Measurements from ENCODE around the gene ATP6V0D1. TPM values are rescaled to one million over a fixed set of nuclear protein-coding genes. Genes with fewer than 3 reads are reported as not detected.

ATP6V0D1 gene
- total and polyA plus RNA-seq, 2 of the 4 experiments (the other 2 are of a cell fraction) = 112 to 124 TPM

DNA sequence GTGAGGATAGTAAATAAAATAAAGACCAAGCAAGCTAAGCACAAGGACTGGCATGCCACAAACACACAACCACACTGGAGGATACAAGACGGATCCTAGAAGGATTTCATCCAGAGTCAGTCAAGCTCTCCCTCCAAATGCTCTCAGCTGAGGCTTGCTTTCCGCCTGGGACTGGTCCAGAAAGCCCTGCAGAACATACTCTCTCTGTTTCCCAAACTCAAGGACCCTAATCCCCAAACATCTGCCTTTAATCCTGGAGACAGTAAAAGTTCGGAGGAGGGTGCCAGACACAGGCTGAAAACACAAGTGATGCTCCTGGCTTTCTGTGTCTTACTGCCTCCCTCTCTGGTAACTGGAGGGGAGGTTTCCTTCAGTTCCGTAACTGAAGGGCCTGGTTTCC, 55.4 kb downstream of the ATP6V0D1 start:
- no peak overlapping the region for H2BK15ac ChIP-seq (ENCODE audit: low read depth, low read length)
- H2BK5ac ChIP-seq (ENCODE audit: low read depth, low read length, poor library complexity, severe bottlenecking) = no peak overlapping the region
- H3K23ac ChIP-seq (ENCODE audit: low read depth, low read length) = no peak overlapping the region
- no peak overlapping the region for H3K4me3 ChIP-seq (ENCODE audit: insufficient read depth, low read depth, low read length)
- peaks cover 2% of the 10 kb centered on the region; the same call in 1 of the 2 replicates for H3K4me1 ChIP-seq (ENCODE audit: control insufficient read depth, insufficient read depth, low read length)
- BruUV-seq (replicated peaks) = no TSS peak
- TF ChIP-seq RFX5 (IDR thresholded peaks at IDR 0.05; ENCODE audit: low read depth, low read length) = no peak
- TF ChIP-seq FOS (IDR thresholded peaks at IDR 0.05; ENCODE audit: low read depth, low read length) = no peak
- TF ChIP-seq, protein P1, sequence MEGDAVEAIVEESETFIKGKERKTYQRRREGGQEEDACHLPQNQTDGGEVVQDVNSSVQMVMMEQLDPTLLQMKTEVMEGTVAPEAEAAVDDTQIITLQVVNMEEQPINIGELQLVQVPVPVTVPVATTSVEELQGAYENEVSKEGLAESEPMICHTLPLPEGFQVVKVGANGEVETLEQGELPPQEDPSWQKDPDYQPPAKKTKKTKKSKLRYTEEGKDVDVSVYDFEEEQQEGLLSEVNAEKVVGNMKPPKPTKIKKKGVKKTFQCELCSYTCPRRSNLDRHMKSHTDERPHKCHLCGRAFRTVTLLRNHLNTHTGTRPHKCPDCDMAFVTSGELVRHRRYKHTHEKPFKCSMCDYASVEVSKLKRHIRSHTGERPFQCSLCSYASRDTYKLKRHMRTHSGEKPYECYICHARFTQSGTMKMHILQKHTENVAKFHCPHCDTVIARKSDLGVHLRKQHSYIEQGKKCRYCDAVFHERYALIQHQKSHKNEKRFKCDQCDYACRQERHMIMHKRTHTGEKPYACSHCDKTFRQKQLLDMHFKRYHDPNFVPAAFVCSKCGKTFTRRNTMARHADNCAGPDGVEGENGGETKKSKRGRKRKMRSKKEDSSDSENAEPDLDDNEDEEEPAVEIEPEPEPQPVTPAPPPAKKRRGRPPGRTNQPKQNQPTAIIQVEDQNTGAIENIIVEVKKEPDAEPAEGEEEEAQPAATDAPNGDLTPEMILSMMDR (conservative IDR thresholded peaks at IDR 0.05; ENCODE audit: low read depth, low read length) = no peak
- TF ChIP-seq POLR2A (IDR thresholded peaks at IDR 0.05; ENCODE audit: low read depth, low read length) = no peak
- no peak for TF ChIP-seq MAZ (IDR thresholded peaks at IDR 0.05; ENCODE audit: borderline replicate concordance, low read depth, low read length)
- TF ChIP-seq MAFK (IDR thresholded peaks at IDR 0.05; ENCODE audit: low read depth, low read length) = no peak
- TF ChIP-seq MXI1 (IDR thresholded peaks at IDR 0.05; ENCODE audit: borderline replicate concordance, low read depth, low read length) = no peak
- TF ChIP-seq RCOR1 (IDR thresholded peaks at IDR 0.05; ENCODE audit: insufficient replicate concordance, low read length) = no peak
- TF ChIP-seq CHD1 (IDR thresholded peaks at IDR 0.05; ENCODE audit: low read depth, low read length) = no peak
- no peak for TF ChIP-seq RAD21 (IDR thresholded peaks at IDR 0.05; ENCODE audit: low read length)
- TF ChIP-seq SMC3 (IDR thresholded peaks at IDR 0.05; ENCODE audit: low read depth, low read length) = no peak
- no peak for TF ChIP-seq CEBPB (IDR thresholded peaks at IDR 0.05; ENCODE audit: low read depth, low read length)
- TF ChIP-seq USF2 (IDR thresholded peaks at IDR 0.05; ENCODE audit: low read depth, low read length) = no peak
- TF ChIP-seq BHLHE40 (IDR thresholded peaks at IDR 0.05; ENCODE audit: low read depth, low read length) = no peak
- TF ChIP-seq ELK1 (IDR thresholded peaks at IDR 0.05; ENCODE audit: borderline replicate concordance, low read depth, low read length) = no peak
- H2BK120ac ChIP-seq (ENCODE audit: low read depth, low read length) = no peak overlapping the region
- ChIA-PET POLR2A (ENCODE audit: unreplicated experiment) (no interaction called here), CTCF (no interaction called here)
- no peak overlapping the region for H2BK20ac ChIP-seq (ENCODE audit: low read depth, low read length)
- no peak overlapping the region for H2AK9ac ChIP-seq (replicated peaks; ENCODE audit: low read depth, low read length, poor library complexity)
- no peak overlapping the region for H2AK5ac ChIP-seq (ENCODE audit: low read depth, low read length)
- H4K8ac ChIP-seq (ENCODE audit: low read depth in 2 of 2, low read length in 2 of 2) = no peak overlapping the region
- H3K79me1 ChIP-seq (ENCODE audit: low read depth in 1 of 2, low read length in 2 of 2) = no peaks in the 10 kb centered on the region
- H4K5ac ChIP-seq (ENCODE audit: low read depth, low read length) = no peak overlapping the region
- H3K9me1 ChIP-seq (ENCODE audit: insufficient read depth, low read length) = peaks cover 3% of the 10 kb centered on the region; the same call in 1 of the 2 replicates
- peaks cover 4% of the 10 kb centered on the region; the same call in 1 of the 2 replicates for H4K20me1 ChIP-seq (ENCODE audit: insufficient read depth, low read length)
- no peak overlapping the region for H3K9ac ChIP-seq (ENCODE audit: low read depth, low read length)
- H3K14ac ChIP-seq (replicated peaks; ENCODE audit: low read depth, low read length) = no peak overlapping the region
- ATAC-seq (ENCODE audit: low read depth) (no peak), DNase-seq (no peak)
- H3K9me3 ChIP-seq (ENCODE audit: control insufficient read depth, insufficient read depth, low read length) = no peaks in the 10 kb centered on the region
- H3K18ac ChIP-seq (ENCODE audit: low read depth, low read length) = no peak overlapping the region
- H3K56ac ChIP-seq (ENCODE audit: extremely low read depth, insufficient read depth, low read length) = no peak overlapping the region
- dilution Hi-C loops (cut with HindIII; ENCODE audit: low sequenced_read_pairs, unreplicated experiment) = no loop called here
- peaks cover 55% of the 10 kb centered on the region for H3K27me3 ChIP-seq (ENCODE audit: control insufficient read depth, insufficient read depth, low read length)
- H3K4me2 ChIP-seq (ENCODE audit: low read depth, low read length) = no peak overlapping the region
- no peak overlapping the region for H3K27ac ChIP-seq (ENCODE audit: insufficient read depth, low read length)
- H3K4ac ChIP-seq (ENCODE audit: low read depth, low read length) = no peak overlapping the region
- WGBS, 2 experiments (ENCODE audit: extremely low coverage in 2 of 2, insufficient read length in 1 of 2) = 80% methylated on average over 1 of the region's 4 CpGs; no CpG with 5 or more reads in 1 of the 2 experiments
- in situ Hi-C loops (cut with MboI; ENCODE audit: low sequenced_read_pairs) = no loop called here
- no peaks in the 10 kb centered on the region for H3K36me3 ChIP-seq (ENCODE audit: control insufficient read depth, insufficient read depth, low read length)
- no peak overlapping the region for H4K91ac ChIP-seq (ENCODE audit: insufficient read depth, low read depth, low read length)
- intact Hi-C loops (cut with micrococcal nuclease) = loop anchor here (5.0 kb wide), 1 partner anchor 163 kb away; no protein-coding TSS in a partner anchor
- no peak overlapping the region for H2AFZ ChIP-seq (replicated peaks; ENCODE audit: low read length, poor library complexity)
